Measurements from ENCODE around the gene ABTB2.

DNA sequence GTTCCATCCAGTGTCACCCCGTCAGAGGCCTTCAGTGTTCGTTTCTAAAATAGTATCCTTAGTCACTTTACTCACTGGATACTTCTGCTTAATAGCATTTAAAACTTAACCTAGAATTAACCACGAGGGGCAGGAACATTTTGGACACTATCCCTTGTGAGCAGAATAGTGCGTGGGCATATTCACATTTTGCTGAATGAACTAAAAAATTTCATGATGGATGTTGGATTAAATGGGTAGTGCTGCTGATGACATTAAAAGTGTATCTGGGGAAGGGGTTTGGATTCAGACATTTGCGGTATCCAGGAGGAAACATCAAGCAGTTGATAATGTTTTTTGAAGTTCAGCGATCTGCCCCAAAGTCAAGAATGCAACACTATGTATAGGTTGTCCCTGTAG is 253.1 kb downstream of the ABTB2 start:
- no peak for TF ChIP-seq POLR2A (IDR thresholded peaks at IDR 0.05)
- no peak for TF ChIP-seq EP300 (IDR thresholded peaks at IDR 0.05)
- TF ChIP-seq, protein P1, sequence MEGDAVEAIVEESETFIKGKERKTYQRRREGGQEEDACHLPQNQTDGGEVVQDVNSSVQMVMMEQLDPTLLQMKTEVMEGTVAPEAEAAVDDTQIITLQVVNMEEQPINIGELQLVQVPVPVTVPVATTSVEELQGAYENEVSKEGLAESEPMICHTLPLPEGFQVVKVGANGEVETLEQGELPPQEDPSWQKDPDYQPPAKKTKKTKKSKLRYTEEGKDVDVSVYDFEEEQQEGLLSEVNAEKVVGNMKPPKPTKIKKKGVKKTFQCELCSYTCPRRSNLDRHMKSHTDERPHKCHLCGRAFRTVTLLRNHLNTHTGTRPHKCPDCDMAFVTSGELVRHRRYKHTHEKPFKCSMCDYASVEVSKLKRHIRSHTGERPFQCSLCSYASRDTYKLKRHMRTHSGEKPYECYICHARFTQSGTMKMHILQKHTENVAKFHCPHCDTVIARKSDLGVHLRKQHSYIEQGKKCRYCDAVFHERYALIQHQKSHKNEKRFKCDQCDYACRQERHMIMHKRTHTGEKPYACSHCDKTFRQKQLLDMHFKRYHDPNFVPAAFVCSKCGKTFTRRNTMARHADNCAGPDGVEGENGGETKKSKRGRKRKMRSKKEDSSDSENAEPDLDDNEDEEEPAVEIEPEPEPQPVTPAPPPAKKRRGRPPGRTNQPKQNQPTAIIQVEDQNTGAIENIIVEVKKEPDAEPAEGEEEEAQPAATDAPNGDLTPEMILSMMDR (IDR thresholded peaks at IDR 0.05) = no peak
- TF ChIP-seq POLR2AphosphoS5 (IDR thresholded peaks at IDR 0.05) = no peak
